NCI-H2171 treated with DMSO at 0.1 percent for 48 hours (cell line): ENCODE data around the gene TFAP2D.

Source experiments
- DNase-seq: peaks from one replicate; lab custom pipeline; 2025; lab: John Stamatoyannopoulos, UW

Gene TFAP2D

GRCh38 chr6:50713226-50713625 lies at the start of gene TFAP2D:
Gene TFAP2D (plus strand): TSS chr6:50713526. CDS start chr6:50714056, 530 bp downstream.
- DNase-seq: no peak

DNA sequence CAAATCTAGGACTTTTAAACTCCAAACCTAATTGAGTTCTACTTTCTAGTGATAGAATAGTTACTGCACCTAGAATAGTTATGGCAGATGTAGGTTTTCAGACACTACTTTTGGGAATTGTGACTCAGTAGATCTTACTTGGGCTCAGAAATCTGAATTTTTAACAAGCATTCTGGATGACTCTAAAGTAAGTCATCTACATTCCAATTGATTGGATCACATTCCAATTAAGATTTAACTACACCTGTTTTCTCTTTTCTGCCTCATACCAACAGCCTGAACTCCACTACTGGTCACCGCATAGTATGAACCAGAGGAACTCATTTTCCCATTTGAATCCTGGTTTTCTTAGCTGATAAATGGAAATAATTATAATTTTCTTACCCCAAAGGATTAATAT lies 49.5 kb upstream of the TFAP2D start:
- DNase-seq: no peak

- no peak for DNase-seq
Measured at GRCh38 chr6:50666089-50666488, 47.2 kb upstream of the TFAP2D start.

DNA sequence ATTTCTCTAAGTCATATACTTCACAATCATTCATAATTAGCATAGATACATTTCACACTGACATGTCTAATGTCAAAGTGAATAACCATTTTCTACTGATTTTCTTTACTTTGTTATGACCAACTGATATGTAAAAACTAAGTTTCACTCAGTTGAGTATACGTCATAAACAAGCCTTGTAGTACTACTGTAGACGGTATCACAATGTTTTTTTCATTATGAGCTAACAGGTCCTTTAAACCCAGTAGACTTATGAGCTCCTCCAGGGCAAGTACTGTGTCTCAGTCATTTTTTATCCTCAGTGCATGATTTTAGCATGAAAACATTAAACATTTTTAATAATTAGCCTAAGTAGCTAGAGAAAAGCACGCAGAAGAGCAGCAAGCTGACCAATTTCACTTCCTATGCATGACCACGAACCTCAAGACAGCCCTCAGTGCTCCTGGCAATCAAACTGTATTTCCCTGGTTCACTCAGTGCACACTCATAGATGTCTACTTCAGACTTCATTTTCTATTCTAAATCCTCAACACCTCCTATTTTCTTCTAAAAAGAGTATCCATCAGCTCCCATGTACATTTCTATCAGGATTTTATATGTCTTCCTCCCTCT lies 32.0 kb upstream of the TFAP2D start:
- no peak for DNase-seq

DNA sequence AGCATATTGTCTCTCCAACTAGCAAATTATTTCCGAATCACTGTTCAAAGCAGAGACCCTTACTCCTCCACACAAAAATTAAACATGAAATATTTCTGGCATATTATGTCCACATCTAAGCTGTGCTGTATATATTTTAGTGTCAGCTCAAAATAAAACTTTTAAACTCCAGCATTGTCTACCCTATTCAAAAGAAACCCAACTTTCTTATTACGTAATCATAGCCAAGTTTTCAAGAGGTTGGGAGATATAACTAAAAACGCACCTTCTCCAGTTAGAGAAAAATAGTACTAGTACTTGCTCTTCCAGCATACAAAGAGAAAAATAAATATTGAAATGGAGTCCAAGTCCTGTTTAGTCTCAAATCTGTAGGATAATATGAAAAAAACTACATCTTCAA lies 24.1 kb upstream of the TFAP2D start:
- DNase-seq: no peak

DNA sequence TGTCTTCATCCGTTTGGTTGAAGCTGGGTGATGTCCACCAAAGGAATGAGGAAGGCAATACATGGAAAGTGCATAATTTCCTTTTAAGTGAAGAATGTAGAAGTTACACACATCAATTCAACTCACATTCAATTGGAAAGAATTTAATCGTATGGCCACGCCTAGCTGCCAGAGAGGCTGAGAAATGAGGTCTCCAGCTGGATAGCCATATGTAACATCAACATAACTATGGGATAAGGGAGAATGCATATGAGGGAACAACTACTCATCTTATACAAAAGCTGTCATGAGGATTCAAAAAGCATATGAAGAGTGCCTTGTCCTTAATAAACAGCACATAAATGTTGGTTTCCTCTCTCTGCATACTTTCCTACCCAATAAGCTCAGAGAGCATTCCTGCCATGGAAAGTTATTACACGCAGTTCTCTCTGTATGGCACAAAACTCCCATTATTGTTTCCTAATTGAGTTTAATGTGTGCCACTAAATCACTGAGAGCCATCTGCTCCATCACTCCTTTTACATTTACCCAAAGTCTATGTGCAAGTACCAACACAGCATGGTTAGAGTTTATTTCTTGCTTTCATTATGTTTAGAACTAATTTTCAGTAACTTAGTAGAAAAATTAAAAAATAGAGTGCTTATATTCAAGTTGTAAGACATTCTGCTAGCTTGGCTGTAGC lies 21.4 kb upstream of the TFAP2D start:
- DNase-seq: no peak

GRCh38 chr6:50698546-50698945 lies 14.8 kb upstream of the TFAP2D start:
- DNase-seq: no peak

DNA sequence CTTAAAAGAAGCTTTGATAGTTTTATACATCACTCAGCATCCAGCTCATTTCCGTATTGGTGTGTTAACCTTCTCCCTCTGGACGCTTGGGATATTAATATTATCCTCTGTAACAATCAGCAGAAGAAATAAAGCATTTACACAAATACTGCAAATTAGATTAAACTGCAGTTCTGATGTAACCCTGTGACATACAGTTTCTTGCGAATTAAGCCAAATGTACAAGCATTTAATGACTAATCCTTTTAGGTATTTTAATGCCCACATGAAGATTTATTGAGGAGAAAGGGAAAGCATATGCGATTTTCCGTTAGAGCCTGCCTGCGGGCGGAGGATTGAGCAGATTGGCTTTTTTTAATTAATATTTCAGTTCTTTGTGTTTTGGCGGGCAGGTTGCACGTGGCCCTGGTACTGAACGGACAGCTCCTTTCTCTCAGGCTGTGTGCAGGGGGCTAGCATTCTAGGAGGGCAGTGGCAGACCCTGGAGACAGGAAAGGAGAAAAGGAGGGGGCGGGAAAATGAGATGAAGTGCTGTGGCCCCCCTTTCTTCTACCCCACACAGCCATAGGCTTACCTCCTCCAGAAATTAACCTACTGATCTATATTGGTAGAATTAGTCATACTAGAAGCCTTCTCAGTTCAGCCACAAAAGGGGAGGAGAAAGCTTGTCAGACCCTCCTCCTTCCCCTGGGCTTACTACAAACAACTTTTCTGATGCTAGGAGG lies 14.1 kb upstream of the TFAP2D start:
- no peak for DNase-seq

DNA sequence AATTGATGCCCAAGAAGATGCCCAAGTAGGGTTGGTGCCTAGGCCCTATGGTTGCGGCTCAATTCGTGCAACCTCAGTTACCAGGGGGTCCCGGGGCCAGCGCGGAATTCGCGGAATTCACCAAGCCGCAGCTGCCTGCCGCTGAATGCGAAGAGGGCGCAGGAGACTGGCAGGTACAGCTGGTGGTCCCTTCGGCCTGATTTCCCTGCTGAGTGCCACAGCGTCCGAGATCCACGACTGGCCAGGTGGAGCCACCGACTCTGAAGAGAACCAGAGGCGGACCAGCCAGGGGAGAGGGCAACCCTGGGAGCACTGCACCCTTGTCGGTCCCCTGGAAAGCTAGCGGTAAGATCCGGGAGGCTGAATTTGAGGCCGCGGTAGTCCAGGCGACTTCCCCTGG lies 6.8 kb upstream of the TFAP2D start:
- no peak for DNase-seq

GRCh38 chr6:50707191-50707590 lies 6.1 kb upstream of the TFAP2D start:
- DNase-seq: no peak

GRCh38 chr6:50707652-50708300 lies 5.5 kb upstream of the TFAP2D start:
- no peak for DNase-seq

GRCh38 chr6:50708664-50709365 lies 4.5 kb upstream of the TFAP2D start:
- DNase-seq: no peak

DNA sequence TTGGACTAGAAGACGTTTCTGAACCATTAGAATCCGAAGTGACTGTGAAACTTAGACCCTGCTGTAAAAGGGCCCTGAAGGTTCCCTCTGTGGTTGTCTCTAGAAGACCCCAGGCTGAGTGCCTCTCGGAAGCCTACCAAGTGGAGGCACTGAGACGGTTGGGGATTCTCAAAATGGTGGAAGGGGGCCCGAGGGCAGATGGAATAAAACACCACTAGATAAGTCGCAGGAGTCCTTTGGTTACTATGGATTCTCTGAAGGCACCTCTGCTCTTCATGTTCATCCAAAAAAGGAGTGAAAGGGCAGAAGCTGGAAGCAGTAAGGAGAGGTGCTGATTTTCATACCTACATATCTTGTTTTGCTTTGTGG lies 4.0 kb upstream of the TFAP2D start:
- no peak for DNase-seq

DNA sequence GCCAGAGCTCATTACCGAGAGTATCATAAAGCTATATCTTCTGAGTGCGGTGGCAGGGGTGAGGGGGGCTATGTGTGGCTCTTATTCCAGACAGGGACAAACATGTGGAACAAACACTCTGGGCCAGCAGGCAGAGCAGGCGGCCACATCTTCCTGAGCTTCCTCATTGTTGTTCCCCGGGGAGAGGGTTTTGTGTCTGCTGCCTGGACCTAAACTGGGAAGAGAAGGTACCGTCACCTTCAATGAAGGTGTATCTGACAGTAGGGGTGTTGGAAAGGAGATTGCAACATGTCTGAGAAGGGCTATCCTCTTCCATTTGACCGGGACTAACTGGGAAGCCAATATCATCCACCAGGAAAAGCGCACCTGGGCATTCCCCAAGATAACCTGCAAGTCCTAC lies 1.6 kb upstream of the TFAP2D start:
- DNase-seq: no peak

GRCh38 chr6:50712291-50712690 lies 1.0 kb upstream of the TFAP2D start:
- DNase-seq: no peak

DNA sequence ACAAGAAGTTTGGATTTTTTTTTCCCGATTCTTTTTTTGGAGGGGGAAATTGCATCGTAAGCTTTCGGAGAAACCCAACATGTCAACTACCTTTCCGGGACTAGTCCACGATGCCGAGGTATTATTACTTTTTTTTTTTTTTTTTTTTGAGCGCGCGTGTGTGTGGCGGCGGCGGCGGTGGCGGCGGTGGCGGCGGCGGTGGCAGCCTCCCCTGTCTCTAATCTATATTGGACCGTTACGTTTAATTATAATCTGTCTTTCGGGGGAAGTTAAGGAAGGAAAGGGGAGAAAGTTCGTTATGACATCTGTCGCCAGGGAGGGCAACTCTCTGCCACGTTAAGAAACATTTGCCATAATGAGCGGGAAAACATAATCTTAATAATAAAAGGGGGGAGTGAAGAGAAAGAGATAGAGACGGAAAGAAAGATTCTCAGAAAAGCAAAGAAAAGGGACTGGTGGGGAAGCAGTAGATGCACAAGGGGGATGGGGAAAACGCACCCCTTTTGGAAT lies 706 bp downstream of the TFAP2D start:
- DNase-seq: no peak

- no peak for DNase-seq
Measured at GRCh38 chr6:50714487-50715379, 1.4 kb downstream of the TFAP2D start.

DNA sequence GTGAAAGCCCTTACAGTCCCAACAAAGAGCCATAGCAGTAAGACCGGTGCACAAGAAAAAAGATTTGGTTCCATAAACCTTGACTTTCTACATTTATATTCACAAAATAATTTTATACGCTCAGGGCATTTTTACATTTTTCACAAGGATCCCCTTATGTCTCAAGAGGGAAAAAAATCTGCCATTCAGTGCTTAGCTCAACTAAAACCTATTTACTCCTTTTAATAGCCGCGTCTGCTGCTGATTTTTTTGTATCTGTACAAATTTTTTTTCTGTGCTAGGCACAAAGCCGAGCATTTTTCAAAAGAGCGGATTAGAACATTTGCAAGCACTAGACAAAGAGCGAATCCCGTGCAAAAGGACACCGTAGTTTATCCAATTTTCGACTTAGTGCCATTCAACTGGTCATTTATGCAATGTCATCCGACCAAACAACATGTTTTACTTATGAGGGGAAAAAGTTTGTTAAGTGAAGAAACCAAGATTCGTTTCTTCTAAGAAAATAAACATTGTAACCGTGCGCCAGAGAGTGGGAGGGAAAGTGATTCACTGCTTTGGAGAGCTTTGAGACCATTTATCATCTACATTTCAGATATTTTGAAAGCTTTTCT lies 3.7 kb downstream of the TFAP2D start:
- no peak for DNase-seq

DNA sequence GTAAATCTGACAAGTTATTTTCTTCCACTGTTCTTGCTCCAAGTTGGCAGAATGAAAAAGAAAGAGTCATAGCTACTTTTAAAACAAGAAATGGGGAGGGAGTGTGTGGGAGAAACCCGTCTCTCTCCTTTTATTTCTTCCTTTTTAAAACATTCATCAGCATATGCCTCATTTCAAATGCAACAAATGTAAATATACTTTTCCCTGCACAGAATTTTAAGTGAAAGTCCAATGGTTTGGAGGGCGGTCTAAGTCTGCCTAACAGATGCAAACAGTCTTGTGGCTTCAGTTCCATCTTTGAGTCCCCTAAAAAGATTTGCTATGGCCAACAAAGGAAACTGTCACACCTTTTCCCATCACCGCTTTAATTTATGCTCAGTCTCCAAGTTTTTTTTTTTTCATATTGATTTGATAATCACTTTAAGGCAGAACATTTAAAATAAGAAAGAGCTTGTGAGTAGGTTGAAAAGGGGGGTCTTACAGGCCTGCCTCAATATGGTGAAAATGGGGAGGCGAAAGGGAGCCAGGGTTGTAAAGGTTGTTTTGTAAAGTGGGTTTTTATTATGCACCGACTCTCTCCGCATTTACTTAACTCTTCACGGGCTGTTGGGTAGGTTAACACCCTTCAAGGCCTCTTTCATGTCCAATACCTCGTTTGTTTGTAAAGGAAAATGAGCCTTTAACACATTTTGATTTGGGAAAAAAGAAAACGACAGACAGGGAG lies 4.6 kb downstream of the TFAP2D start:
- no peak for DNase-seq

- no peak for DNase-seq
Measured at GRCh38 chr6:50718566-50718965, 5.2 kb downstream of the TFAP2D start.
